Astrocyte (in vitro differentiated cells and primary cell): ENCODE measurements around the gene TPO.

Experiments
- CTCF ChIP-seq: IDR thresholded peaks from 2 replicates; pipeline ENCODE4 v1.5.1; 2011; ENCODE audit warnings: low read depth, mild to moderate bottlenecking, inconsistent platforms, low read length, moderate library complexity; ENCODE audit not compliant: insufficient read depth
- EZH2 ChIP-seq: IDR thresholded peaks from 2 replicates; pipeline ENCODE4 v1.6.1; 2012; ENCODE audit warnings: mild to moderate bottlenecking, low read length, inconsistent platforms; ENCODE audit not compliant: insufficient read depth

DNA sequence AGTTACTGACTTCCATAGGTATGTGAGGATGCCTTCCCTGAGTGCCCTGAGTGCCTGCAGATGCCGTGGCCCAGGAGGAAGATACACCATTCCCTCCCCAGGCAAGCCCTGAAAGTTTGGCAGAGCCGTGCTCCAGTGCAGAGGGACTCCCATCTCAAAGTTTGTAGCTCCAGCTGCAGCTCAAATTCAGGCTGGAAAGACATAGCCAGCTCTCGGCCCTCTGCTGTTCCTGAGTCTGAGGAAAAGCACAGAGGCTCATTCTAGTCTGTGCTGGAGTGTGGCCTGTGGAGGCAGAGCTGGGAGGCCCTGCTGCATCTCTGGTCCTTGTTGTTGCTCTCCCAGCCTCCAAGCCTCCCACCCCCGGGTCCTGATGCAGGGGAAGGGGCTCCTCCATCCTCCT is 15.9 kb upstream of the TPO start:
- TF ChIP-seq CTCF (no peak), EZH2 (no peak)
